GM12878 (cell line): ENCODE data around the gene CD200R1. TPM values are rescaled to one million over a fixed set of nuclear protein-coding genes. Genes with fewer than 3 reads are reported as not detected.

Source experiments
- ATAC-seq: fragments of 200-7000 bp; cut with Tn5 transposase; 3 replicates; pipeline ENCODE4 v1.9.1; 2020; ENCODE audit warnings: mild to moderate bottlenecking, moderate library complexity
- BruUV-seq: library from RNA; stranded (reverse); fragments of 400-500 nt; replicated peaks from 2 replicates; lab custom pipeline; 2021; lab: Mats Ljungman, UMichigan
- CTCF ChIA-PET: fragments of 300-600 bp; sonication (Branson Sonifier 250); formaldehyde crosslinking; extraction: SDS; loops from one replicate; lab custom pipeline; 2021; ENCODE audit warnings: inconsistent platforms; lab: Yijun Ruan, JAX
- POLR2A ChIA-PET: fragments of 350-600 bp; formaldehyde crosslinking; extraction: SDS; loops from one replicate; lab custom pipeline; 2021; ENCODE audit warnings: inconsistent platforms; lab: Charles Lee
- RAD21 ChIA-PET: fragments of 300-600 bp; sonication (Branson Sonifier 250); formaldehyde crosslinking; loops from one replicate; lab custom pipeline; 2023; ENCODE audit warnings: antibody characterized with exemption; ENCODE audit not compliant: unreplicated experiment; lab: Charles Lee
- SMC1A ChIA-PET: fragments of 300-600 bp; sonication (Branson Sonifier 250); formaldehyde crosslinking; loops from one replicate; lab custom pipeline; 2023; ENCODE audit not compliant: unreplicated experiment, uncharacterized antibody; lab: Charles Lee
- DNase-seq: peaks from one replicate; pipeline ENCODE4 v3.0.0-alpha.2; 2011; ENCODE audit warnings: low read depth, low spot score
- FAIRE-seq: peaks from 3 replicates; lab custom pipeline; 2011; peaks lifted over from hg19 to GRCh38; lab: Jason Lieb, UNC
- H2AFZ ChIP-seq: 2 replicates; pipeline ENCODE4 v1.6.0; 2011; ENCODE audit warnings: low read depth, low read length, control low read depth; ENCODE audit not compliant: control insufficient read depth
- H3K27ac ChIP-seq: 2 replicates; pipeline ENCODE4 v1.5.1; 2011; ENCODE audit warnings: control low read depth; ENCODE audit not compliant: control insufficient read depth, insufficient read depth
- H3K27me3 ChIP-seq, 2 experiments: replicated peaks in 1 of 2; 2 replicates each; pipeline versions ENCODE4 v1.6.0 to v1.6.1; 2011; ENCODE audit warnings: low read length in 1 of 2; ENCODE audit not compliant: control insufficient read depth in 2 of 2, insufficient read depth in 2 of 2
- H3K36me3 ChIP-seq, 2 experiments: 2 replicates each; pipeline ENCODE4 v1.5.1; 2011; ENCODE audit warnings: low read length in 1 of 2; ENCODE audit not compliant: control insufficient read depth in 2 of 2, insufficient read depth in 2 of 2
- H3K4me1 ChIP-seq: 2 replicates; pipeline ENCODE4 v1.6.1; 2011; ENCODE audit warnings: mild to moderate bottlenecking, low read length, moderate library complexity, mixed read lengths; ENCODE audit not compliant: control insufficient read depth, insufficient read depth
- H3K4me2 ChIP-seq: 2 replicates; pipeline ENCODE4 v1.6.0; 2011; ENCODE audit warnings: control low read depth; ENCODE audit not compliant: control insufficient read depth, insufficient read depth
- H3K4me3 ChIP-seq: fragments of 200-600 bp; sonication (generic); 2 replicates; pipeline ENCODE4 v1.5.1; 2016
- H3K79me2 ChIP-seq: 2 replicates; pipeline ENCODE4 v1.6.0; 2011; ENCODE audit warnings: low read length; ENCODE audit not compliant: control insufficient read depth, insufficient read depth
- H3K9ac ChIP-seq: 2 replicates; pipeline ENCODE4 v1.8.0; 2011; ENCODE audit warnings: low read length, control low read depth, mixed read lengths; ENCODE audit not compliant: control insufficient read depth, insufficient read depth
- H3K9me3 ChIP-seq: replicated peaks from 3 replicates; pipeline ENCODE4 v1.5.1; 2011; ENCODE audit warnings: mild to moderate bottlenecking, low read length; ENCODE audit not compliant: control insufficient read depth, insufficient read depth
- H4K20me1 ChIP-seq: 2 replicates; pipeline ENCODE4 v1.6.0; 2011; ENCODE audit not compliant: control insufficient read depth, insufficient read depth
- CBFB ChIP-seq: IDR thresholded peaks from 2 replicates; pipeline ENCODE4 v1.6.1; 2016; ENCODE audit warnings: antibody characterized with exemption, low read depth
- EGR1 ChIP-seq, 2 experiments: IDR thresholded peaks; 1 replicate in 1 of 2; 2 replicates in 1 of 2; pipeline ENCODE4 v1.6.1; 2011 to 2012; ENCODE audit warnings: low read depth in 2 of 2, low read length in 2 of 2, borderline replicate concordance in 1 of 2, mild to moderate bottlenecking in 1 of 2, moderate library complexity in 1 of 2
- IRF4 ChIP-seq: IDR thresholded peaks from 2 replicates; pipeline ENCODE4 v1.6.1; 2011; ENCODE audit warnings: low read depth, low read length
- NR2C2 ChIP-seq: IDR thresholded peaks from 2 replicates; pipeline ENCODE4 v1.6.1; 2011; ENCODE audit warnings: borderline replicate concordance, low read depth; ENCODE audit not compliant: control insufficient read depth, insufficient read length
- PML ChIP-seq: IDR thresholded peaks from 2 replicates; pipeline ENCODE4 v1.6.1; 2012; ENCODE audit warnings: low read length, inconsistent platforms
- POLR2AphosphoS2 ChIP-seq: IDR thresholded peaks from 2 replicates; pipeline ENCODE4 v1.6.1; 2011; ENCODE audit warnings: low read depth, mild to moderate bottlenecking, low read length, improper control_type of control experiment, moderate library complexity
- POLR2AphosphoS5 ChIP-seq: IDR thresholded peaks from 2 replicates; pipeline ENCODE4 v1.6.1; 2011; ENCODE audit warnings: mild to moderate bottlenecking, low read length, inconsistent platforms
- RB1 ChIP-seq: fragments of 450-650 bp; formaldehyde crosslinking; IDR thresholded peaks from 2 replicates; pipeline ENCODE4 v1.6.1; 2017; ENCODE audit warnings: mild to moderate bottlenecking, borderline replicate concordance
- TAF1 ChIP-seq: IDR thresholded peaks from 2 replicates; pipeline ENCODE4 v1.6.1; 2011; ENCODE audit warnings: mild to moderate bottlenecking, low read depth, low read length, borderline replicate concordance
- TBL1XR1 ChIP-seq: IDR thresholded peaks from 2 replicates; pipeline ENCODE4 v1.6.1; 2012; ENCODE audit warnings: low read depth, low read length, improper control_type of control experiment
- ZNF217 ChIP-seq: fragments of 450-650 bp; IDR thresholded peaks from 2 replicates; pipeline ENCODE4 v1.6.1; 2017; ENCODE audit warnings: antibody characterized with exemption, mild to moderate bottlenecking
- in situ Hi-C: fragments of 300-500 bp; cut with MboI; formaldehyde crosslinking; loops from 9 replicates; pipeline ENCODE4 v1.14.3; 2018; ENCODE audit warnings: mixed read lengths
- intact Hi-C: fragments of 100-400 bp; cut with micrococcal nuclease; formaldehyde crosslinking; loops from one replicate; pipeline ENCODE4 v1.14.2; 2022; ENCODE audit not compliant: unreplicated experiment
- polyA plus RNA-seq, 11 experiments: library from polyadenylated mRNA; depleted of rRNA in 4 of 11; unstranded in 6 of 11; stranded (reverse) in 5 of 11; fragments of >200 nt; fragmentation: Nextera tagmentation in 4 of 11; fragmentation: Illumina TruSeq in 1 of 11; extraction: Ambion mirVana in 4 of 11; extraction: Trizol in 1 of 11; gene quantifications; 1 replicate in 1 of 11; 2 replicates in 10 of 11; pipeline versions ENCODE4 v1.2.1 to v1.2.3, GENCODE V29; 2011 to 2016; ENCODE audit warnings: inconsistent platforms in 2 of 11, missing spikeins in 2 of 11, low read depth in 1 of 11
- total RNA-seq, 4 experiments: library from RNA; depleted of rRNA in 3 of 4; stranded (reverse); fragments of >200 nt in 3 of 4; fragmentation: Illumina TruSeq in 1 of 4; extraction: Trizol in 1 of 4; gene quantifications; 2 replicates each; pipeline versions ENCODE4 v1.2.1 to v1.2.3, GENCODE V29; 2013 to 2021
- TF ChIP-seq, protein P1 (sequence below): fragments of 450-650 bp; IDR thresholded peaks from 2 replicates; pipeline ENCODE4 v1.6.1; 2016; ENCODE audit warnings: mild to moderate bottlenecking, moderate library complexity, borderline replicate concordance

The CD200R1 gene
- total and polyA plus RNA-seq, 10 of the 15 experiments (the other 5 are each of a cell fraction or from before 2014, with no cell fraction given): 0.15 to 1.1 (median 0.88) TPM

DNA sequence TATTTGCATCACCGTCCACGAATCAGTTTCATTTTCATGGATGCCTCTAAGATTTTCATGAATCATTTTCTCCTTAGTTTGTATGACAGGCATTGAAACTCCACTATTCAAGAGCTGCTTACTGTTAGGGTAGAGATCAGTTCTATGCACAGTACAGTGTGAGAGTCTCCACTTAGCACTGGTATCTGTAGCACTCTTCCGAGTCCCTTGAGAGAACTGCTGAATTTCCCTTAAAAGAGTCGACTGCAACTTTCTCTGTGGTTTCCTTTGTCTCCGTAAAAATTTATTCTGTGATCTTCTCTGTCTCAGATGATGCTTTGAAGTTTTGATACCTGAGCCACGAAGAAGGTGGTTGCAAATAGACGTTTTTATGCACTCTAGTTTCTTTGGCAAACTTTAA, 30.7 kb upstream of the CD200R1 start (continued):
- no peak for TF ChIP-seq IRF4
- TF ChIP-seq TBL1XR1: no peak
- TF ChIP-seq RB1: no peak
- TF ChIP-seq CBFB: no peak
- TF ChIP-seq TAF1: no peak
- TF ChIP-seq POLR2AphosphoS2: no peak
- TF ChIP-seq, protein P1, sequence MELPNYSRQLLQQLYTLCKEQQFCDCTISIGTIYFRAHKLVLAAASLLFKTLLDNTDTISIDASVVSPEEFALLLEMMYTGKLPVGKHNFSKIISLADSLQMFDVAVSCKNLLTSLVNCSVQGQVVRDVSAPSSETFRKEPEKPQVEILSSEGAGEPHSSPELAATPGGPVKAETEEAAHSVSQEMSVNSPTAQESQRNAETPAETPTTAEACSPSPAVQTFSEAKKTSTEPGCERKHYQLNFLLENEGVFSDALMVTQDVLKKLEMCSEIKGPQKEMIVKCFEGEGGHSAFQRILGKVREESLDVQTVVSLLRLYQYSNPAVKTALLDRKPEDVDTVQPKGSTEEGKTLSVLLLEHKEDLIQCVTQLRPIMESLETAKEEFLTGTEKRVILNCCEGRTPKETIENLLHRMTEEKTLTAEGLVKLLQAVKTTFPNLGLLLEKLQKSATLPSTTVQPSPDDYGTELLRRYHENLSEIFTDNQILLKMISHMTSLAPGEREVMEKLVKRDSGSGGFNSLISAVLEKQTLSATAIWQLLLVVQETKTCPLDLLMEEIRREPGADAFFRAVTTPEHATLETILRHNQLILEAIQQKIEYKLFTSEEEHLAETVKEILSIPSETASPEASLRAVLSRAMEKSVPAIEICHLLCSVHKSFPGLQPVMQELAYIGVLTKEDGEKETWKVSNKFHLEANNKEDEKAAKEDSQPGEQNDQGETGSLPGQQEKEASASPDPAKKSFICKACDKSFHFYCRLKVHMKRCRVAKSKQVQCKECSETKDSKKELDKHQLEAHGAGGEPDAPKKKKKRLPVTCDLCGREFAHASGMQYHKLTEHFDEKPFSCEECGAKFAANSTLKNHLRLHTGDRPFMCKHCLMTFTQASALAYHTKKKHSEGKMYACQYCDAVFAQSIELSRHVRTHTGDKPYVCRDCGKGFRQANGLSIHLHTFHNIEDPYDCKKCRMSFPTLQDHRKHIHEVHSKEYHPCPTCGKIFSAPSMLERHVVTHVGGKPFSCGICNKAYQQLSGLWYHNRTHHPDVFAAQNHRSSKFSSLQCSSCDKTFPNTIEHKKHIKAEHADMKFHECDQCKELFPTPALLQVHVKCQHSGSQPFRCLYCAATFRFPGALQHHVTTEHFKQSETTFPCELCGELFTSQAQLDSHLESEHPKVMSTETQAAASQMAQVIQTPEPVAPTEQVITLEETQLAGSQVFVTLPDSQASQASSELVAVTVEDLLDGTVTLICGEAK: no peak
- no peak for TF ChIP-seq EGR1 (IDR thresholded peaks at IDR 0.05; ENCODE audit: borderline replicate concordance in 1 of 2, low read depth in 2 of 2, low read length in 2 of 2)
- TF ChIP-seq PML: no peak
- no peak for TF ChIP-seq ZNF217

DNA sequence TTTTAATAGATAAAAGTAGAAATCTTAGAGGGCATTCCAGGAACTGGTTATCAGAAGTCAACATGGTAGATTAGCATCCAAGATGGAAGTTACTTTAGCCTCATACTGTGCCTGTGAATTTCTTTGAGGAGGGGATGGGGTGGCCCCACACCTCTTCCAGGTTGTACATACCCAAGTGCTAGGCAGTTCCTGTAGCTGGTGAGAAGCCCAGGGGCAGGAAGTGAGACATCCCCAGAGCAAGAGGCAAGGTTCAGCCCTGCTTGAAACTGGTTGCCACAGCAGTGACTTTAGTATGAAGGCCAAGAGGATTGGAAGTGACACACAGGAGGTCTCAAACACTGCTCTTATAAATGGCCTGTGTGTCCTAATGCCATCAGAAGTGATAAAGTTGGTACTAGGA, 27.8 kb upstream of the CD200R1 start:
- CTCF ChIA-PET: interaction anchor here (2.2 kb wide), 1 partner anchor 23 kb away, joined by 9 read pairs; no protein-coding TSS in a partner anchor
- TF ChIP-seq NR2C2 (no peak), POLR2AphosphoS5 (peak; percentile 42; the same call in 1 of the 2 replicates)
- TF ChIP-seq, all 136 proteins: peak for 1
- peaks cover 2 to 26% of the 10 kb centered on the region in 2 experiments for H3K36me3 ChIP-seq
- no peaks in the 10 kb centered on the region for H3K27me3 ChIP-seq
- no peak overlapping the region for H3K9ac ChIP-seq
- H3K9me3 ChIP-seq: no peaks in the 10 kb centered on the region
- FAIRE-seq (no peak), ATAC-seq (peak; percentile 68), DNase-seq (no peak)
- no peak overlapping the region for H3K4me3 ChIP-seq
- ChIA-PET POLR2A (no interaction called here), SMC1A (interaction anchor here (0.6 to 4.2 kb wide), 4 partner anchors 7 to 586 kb away, joined by 4 to 23 read pairs (median 10); a partner anchor contains a TSS), RAD21 (interaction anchor here (0.6 to 1.3 kb wide), 2 partner anchors 11 to 12 kb away, joined by 3 read pairs; partner anchors contain the start of gene GTPBP8)
- no peak overlapping the region for H3K27ac ChIP-seq
- H2AFZ ChIP-seq: no peak overlapping the region
- no TSS peak for BruUV-seq
- in situ Hi-C loops: no loop called here
- H3K79me2 ChIP-seq: no peaks in the 10 kb centered on the region; the same call in 1 of the 2 replicates
- 0 out of 2 replicates have a peak, but pooled peaks cover 3% of the 10 kb centered on the region for H3K4me1 ChIP-seq
- H4K20me1 ChIP-seq: no peaks in the 10 kb centered on the region
- no peak overlapping the region for H3K4me2 ChIP-seq
- intact Hi-C loops: no loop called here
